ENCODE results near the gene CSTF2. TPM values are rescaled to one million over a fixed set of nuclear protein-coding genes. Genes with fewer than 3 reads are reported as not detected.
"Not testable (repeated sequence)": the region's sequence is repeated elsewhere in the genome, so short reads cannot be mapped to it uniquely, and the experiment has no call there.

CSTF2 gene
- 1 to 10 TPM; 6.6 to 9.5 (median 8.3) TPM for total RNA-seq
- total RNA-seq (2013) = 12.1 TPM

- no peaks in the 10 kb centered on the region for H3K36me3 Mint-ChIP-seq
- WGBS (ENCODE audit: insufficient coverage) = 0% methylated on average over 44 of the region's 49 CpGs
- peak within 1 kb of the TSS; percentile 82 for H3K4me3 ChIP-seq (ENCODE audit: low read length)
- peak; percentile 68 to 90 for DNase-seq
- H3K9me3 ChIP-seq (ENCODE audit: control insufficient read depth, insufficient read depth, low read length) = no peaks in the 10 kb centered on the region
- no peak for TF ChIP-seq CTCF (IDR thresholded peaks at IDR 0.05)
- H3K27ac ChIP-seq (ENCODE audit: low read length) = peak within 1 kb of the TSS; percentile 85
- ATAC-seq = peak; percentile 96 to 99 (median 96)
- peaks cover 6 to 8% of the 10 kb centered on the region in 2 donors for H3K4me1 Mint-ChIP-seq
- H3K4me3 Mint-ChIP-seq = peak within 1 kb of the TSS; percentile 82
- no peaks in the 10 kb centered on the region for H3K27me3 ChIP-seq (ENCODE audit: control insufficient read depth, insufficient read depth, low read length)
- H3K4me1 ChIP-seq (ENCODE audit: control insufficient read depth, insufficient read depth, low read length) = peaks cover 7% of the 10 kb centered on the region
- no peaks in the 10 kb centered on the region for H3K9me3 Mint-ChIP-seq
- H3K27me3 Mint-ChIP-seq (ENCODE audit: low read depth in 2 of 2) = peaks cover 10 to 19% of the 10 kb centered on the region in 2 donors
- H3K27ac Mint-ChIP-seq = peak within 1 kb of the TSS; percentile 85 to 89
- intact Hi-C loops (cut with micrococcal nuclease) = no loop called here
- peaks cover 13% of the 10 kb centered on the region for H3K36me3 ChIP-seq (ENCODE audit: control insufficient read depth, insufficient read depth, low read length)
These were observed at the start of gene CSTF2 for GRCh38 chrX:100819837-100820666. Gene CSTF2 (plus strand): TSS chrX:100820391. CDS start chrX:100820417, 26 bp downstream.

GRCh38 chrX:100796371-100796770, 23.8 kb upstream of the CSTF2 start:
- intact Hi-C loops (cut with micrococcal nuclease); DNase-seq; H3K27ac Mint-ChIP-seq; H3K36me3 Mint-ChIP-seq; H3K27ac ChIP-seq (ENCODE audit: low read length); H3K27me3 ChIP-seq (ENCODE audit: control insufficient read depth, insufficient read depth, low read length); H3K4me1 ChIP-seq (ENCODE audit: control insufficient read depth, insufficient read depth, low read length); H3K4me3 ChIP-seq (ENCODE audit: low read length); H3K9me3 Mint-ChIP-seq; H3K9me3 ChIP-seq (ENCODE audit: control insufficient read depth, insufficient read depth, low read length); ATAC-seq; H3K4me3 Mint-ChIP-seq; H3K36me3 ChIP-seq (ENCODE audit: control insufficient read depth, insufficient read depth, low read length); H3K4me1 Mint-ChIP-seq: not testable (repeated sequence)
- peaks cover 8 to 32% of the 10 kb centered on the region in 2 donors for H3K27me3 Mint-ChIP-seq (ENCODE audit: low read depth in 2 of 2)
- 92% methylated on average over 5 of the region's 7 CpGs for WGBS (ENCODE audit: insufficient coverage)

GRCh38 chrX:100797359-100797758, 22.8 kb upstream of the CSTF2 start:
- TF ChIP-seq CTCF (IDR thresholded peaks at IDR 0.05) = no peak
- intact Hi-C loops (cut with micrococcal nuclease) = no loop called here
- H3K4me3 Mint-ChIP-seq = no peak overlapping the region
- H3K36me3 Mint-ChIP-seq = no peaks in the 10 kb centered on the region
- H3K27ac Mint-ChIP-seq = no peak overlapping the region
- DNase-seq = no peak
- Histone ChIP-seq H3K36me3 (ENCODE audit: control insufficient read depth, insufficient read depth, low read length) (no peaks in the 10 kb centered on the region), H3K9me3 (ENCODE audit: control insufficient read depth, insufficient read depth, low read length) (no peaks in the 10 kb centered on the region), H3K4me1 (ENCODE audit: control insufficient read depth, insufficient read depth, low read length) (no peaks in the 10 kb centered on the region), H3K4me3 (ENCODE audit: low read length) (no peak overlapping the region), H3K27ac (ENCODE audit: low read length) (no peak overlapping the region), H3K27me3 (ENCODE audit: control insufficient read depth, insufficient read depth, low read length) (no peaks in the 10 kb centered on the region)
- 96% methylated on average over 4 of the region's 4 CpGs for WGBS (ENCODE audit: insufficient coverage)
- peaks cover 11 to 41% of the 10 kb centered on the region in 2 donors for H3K27me3 Mint-ChIP-seq (ENCODE audit: low read depth in 2 of 2)
- no peak for ATAC-seq
- no peaks in the 10 kb centered on the region for H3K4me1 Mint-ChIP-seq
- H3K9me3 Mint-ChIP-seq = no peaks in the 10 kb centered on the region

GRCh38 chrX:100798484-100799214, 21.5 kb upstream of the CSTF2 start:
- Histone ChIP-seq H3K27ac (ENCODE audit: low read length) (no peak overlapping the region), H3K9me3 (ENCODE audit: control insufficient read depth, insufficient read depth, low read length) (no peaks in the 10 kb centered on the region), H3K36me3 (ENCODE audit: control insufficient read depth, insufficient read depth, low read length) (no peaks in the 10 kb centered on the region), H3K4me1 (ENCODE audit: control insufficient read depth, insufficient read depth, low read length) (no peaks in the 10 kb centered on the region), H3K4me3 (ENCODE audit: low read length) (no peak overlapping the region), H3K27me3 (ENCODE audit: control insufficient read depth, insufficient read depth, low read length) (no peaks in the 10 kb centered on the region)
- no peaks in the 10 kb centered on the region for H3K36me3 Mint-ChIP-seq
- no peak for TF ChIP-seq CTCF (IDR thresholded peaks at IDR 0.05)
- peaks cover 14 to 43% of the 10 kb centered on the region in 2 donors for H3K27me3 Mint-ChIP-seq (ENCODE audit: low read depth in 2 of 2)
- ATAC-seq (no peak), DNase-seq (no peak)
- H3K4me3 Mint-ChIP-seq = no peak overlapping the region
- WGBS (ENCODE audit: insufficient coverage) = 88% methylated on average over 1 of the region's 4 CpGs
- no peaks in the 10 kb centered on the region for H3K4me1 Mint-ChIP-seq
- no peaks in the 10 kb centered on the region for H3K9me3 Mint-ChIP-seq
- intact Hi-C loops (cut with micrococcal nuclease) = no loop called here
- H3K27ac Mint-ChIP-seq = no peak overlapping the region
